Measurements from ENCODE around the gene NME2. TPM values are rescaled to one million over a fixed set of nuclear protein-coding genes. Genes with fewer than 3 reads are reported as not detected.

Gene NME2
- total and polyA plus RNA-seq, 4 donors = 170 to 310 (median 192) TPM

DNA sequence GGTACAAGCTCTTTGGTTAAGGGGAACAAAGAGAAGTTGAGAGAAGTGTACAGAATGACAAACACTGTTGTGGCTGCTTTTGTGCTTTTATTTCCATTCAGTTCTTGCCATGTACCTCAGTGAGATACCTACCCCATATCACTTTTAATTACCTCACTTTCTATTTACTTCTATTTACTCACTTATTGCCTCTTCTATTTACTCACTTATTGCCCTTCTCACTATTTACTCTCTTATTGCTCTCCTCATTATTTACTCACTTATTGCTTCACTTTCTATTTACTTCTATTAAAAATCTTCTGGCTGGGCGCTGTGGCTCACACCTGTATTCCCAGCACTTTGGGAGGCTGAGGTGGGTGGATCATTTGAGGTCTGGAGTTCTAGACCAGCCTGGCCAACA lies 51.7 kb downstream of the NME2 start (continued):
- TF ChIP-seq RXRA (IDR thresholded peaks at IDR 0.05) = peak in 1 of 2 donors; percentile 37
- peak; percentile 44 for TF ChIP-seq FOXA1 (IDR thresholded peaks at IDR 0.05)
- TF ChIP-seq EGR1 (IDR thresholded peaks at IDR 0.05; ENCODE audit: low read depth in 2 of 2) = no peak

DNA sequence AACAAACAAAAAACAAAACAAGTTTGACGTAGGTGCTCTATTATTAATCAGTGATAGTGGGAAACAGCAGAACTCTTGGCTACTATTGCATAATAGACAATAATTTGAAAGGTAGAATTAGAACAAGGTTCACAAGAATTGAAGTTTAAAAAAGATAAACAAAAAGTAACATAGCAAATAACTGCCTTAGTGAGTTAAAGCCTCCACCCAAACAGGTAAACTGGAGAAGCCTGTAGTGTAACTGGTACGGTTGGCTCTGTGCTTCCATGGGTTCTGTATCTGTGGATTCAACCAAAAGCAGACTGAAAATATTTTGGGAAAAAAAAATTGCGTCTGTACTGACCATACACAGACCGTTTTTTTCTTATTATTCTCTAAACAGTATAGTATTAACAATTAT lies 55.1 kb downstream of the NME2 start:
- peak in 1 of 2 donors; percentile 15 for TF ChIP-seq RXRA (IDR thresholded peaks at IDR 0.05)
- no peak for TF ChIP-seq HNF4G (IDR thresholded peaks at IDR 0.05)
- Histone ChIP-seq H3K36me3 (ENCODE audit: control insufficient read depth in 4 of 4, insufficient read depth in 3 of 4, low read depth in 1 of 4, low read length in 3 of 4) (peaks cover 0 to 33% (median 16%) of the 10 kb centered on the region in 4 donors), H3K9ac (ENCODE audit: low read depth in 1 of 2, low read length in 2 of 2) (no peak overlapping the region), H3K27ac (ENCODE audit: low read depth in 1 of 2, low read length in 2 of 2) (no peak overlapping the region), H3K27me3 (ENCODE audit: control insufficient read depth in 4 of 4, insufficient read depth in 4 of 4, low read length in 3 of 4) (no peaks in the 10 kb centered on the region), H3K9me3 (ENCODE audit: control insufficient read depth in 4 of 4, low read length in 3 of 4) (no peaks in the 10 kb centered on the region), H3K4me3 (ENCODE audit: low read depth in 1 of 3, low read length in 3 of 3) (no peak overlapping the region), H3K4me1 (ENCODE audit: control insufficient read depth in 4 of 4, insufficient read depth in 4 of 4, low read length in 3 of 4) (peaks cover 5 to 14% (median 7%) of the 10 kb centered on the region in 4 donors)
- 66% methylated on average over 4 of the region's 4 CpGs for WGBS
- DNase-seq (ENCODE audit: low spot score) = no peak

Other genes starting within 250 kb of the NME2 start
- 10 to 100 TPM; 24.5 to 94.0 TPM for gene SPAG9, start 45.5 kb upstream of the NME2 start, total RNA-seq
- 10 to 100 TPM; 12.0 to 12.3 TPM for gene SPAG9, start 45.5 kb upstream of the NME2 start, polyA plus RNA-seq
- 10 to 100 TPM; 26.7 to 30.9 TPM for gene NME1, start 12.9 kb upstream of the NME2 start, total RNA-seq
- 10 to 100 TPM; 83.8 to 97.3 TPM for gene NME1, start 12.9 kb upstream of the NME2 start, polyA plus RNA-seq
- 10 to 100 TPM; 12.8 to 14.2 TPM for gene MBTD1, start 93.6 kb downstream of the NME2 start, total RNA-seq
- 1 to 10 TPM; 2.4 to 2.9 TPM for gene MBTD1, start 93.6 kb downstream of the NME2 start, polyA plus RNA-seq
- gene UTP18, start 94.1 kb downstream of the NME2 start, total RNA-seq = 10 to 100 TPM; 15.7 to 17.4 TPM
- gene UTP18, start 94.1 kb downstream of the NME2 start, polyA plus RNA-seq = 10 to 100 TPM; 12.4 to 12.6 TPM